RWPE2 (cell line): ENCODE measurements around the gene PRIM2.

Experiments used
- ATAC-seq: fragments of 200-7000 bp; cut with Tn5 transposase; 3 replicates; pipeline ENCODE4 v1.9.1; 2021; ENCODE audit warnings: low read depth
- DNase-seq: peaks from one replicate; pipeline ENCODE4 v3.0.0-alpha.2; 2020; ENCODE audit warnings: low spot score
- H3K27ac ChIP-seq: fragments of 450-650 bp; 2 replicates; pipeline ENCODE4 v1.5.1; 2017; ENCODE audit warnings: mild to moderate bottlenecking; ENCODE audit not compliant: poor library complexity, severe bottlenecking
- H3K27me3 ChIP-seq: fragments of 250-450 bp; sonication (Bioruptor Pico); 2 replicates; pipeline ENCODE4 v1.5.1; 2021; ENCODE audit warnings: mild to moderate bottlenecking, moderate library complexity; ENCODE audit not compliant: insufficient read depth, poor library complexity, severe bottlenecking
- H3K36me3 ChIP-seq: fragments of 250-450 bp; sonication (Bioruptor Pico); 2 replicates; pipeline ENCODE4 v1.5.1; 2020; ENCODE audit warnings: low read depth, mild to moderate bottlenecking, moderate library complexity
- H3K4me1 ChIP-seq: fragments of 250-450 bp; sonication (Bioruptor Pico); 2 replicates; pipeline ENCODE4 v1.5.1; 2021; ENCODE audit warnings: mild to moderate bottlenecking, moderate library complexity; ENCODE audit not compliant: insufficient read depth, poor library complexity, severe bottlenecking
- H3K4me3 ChIP-seq: fragments of 250-450 bp; sonication (Bioruptor Pico); 2 replicates; pipeline ENCODE4 v1.5.1; 2021; ENCODE audit warnings: mild to moderate bottlenecking, moderate library complexity; ENCODE audit not compliant: severe bottlenecking
- H3K9me3 ChIP-seq: fragments of 250-450 bp; sonication (Bioruptor Pico); 2 replicates; pipeline ENCODE4 v1.5.1; 2021; ENCODE audit warnings: mild to moderate bottlenecking, moderate library complexity; ENCODE audit not compliant: severe bottlenecking
- TF ChIP-seq, protein P1 (sequence below): fragments of 450-650 bp; IDR thresholded peaks from one replicate; pipeline ENCODE4 v1.5.1; 2017; ENCODE audit warnings: mild to moderate bottlenecking, moderate library complexity; ENCODE audit not compliant: poor library complexity, severe bottlenecking

PRIM2 gene

DNA sequence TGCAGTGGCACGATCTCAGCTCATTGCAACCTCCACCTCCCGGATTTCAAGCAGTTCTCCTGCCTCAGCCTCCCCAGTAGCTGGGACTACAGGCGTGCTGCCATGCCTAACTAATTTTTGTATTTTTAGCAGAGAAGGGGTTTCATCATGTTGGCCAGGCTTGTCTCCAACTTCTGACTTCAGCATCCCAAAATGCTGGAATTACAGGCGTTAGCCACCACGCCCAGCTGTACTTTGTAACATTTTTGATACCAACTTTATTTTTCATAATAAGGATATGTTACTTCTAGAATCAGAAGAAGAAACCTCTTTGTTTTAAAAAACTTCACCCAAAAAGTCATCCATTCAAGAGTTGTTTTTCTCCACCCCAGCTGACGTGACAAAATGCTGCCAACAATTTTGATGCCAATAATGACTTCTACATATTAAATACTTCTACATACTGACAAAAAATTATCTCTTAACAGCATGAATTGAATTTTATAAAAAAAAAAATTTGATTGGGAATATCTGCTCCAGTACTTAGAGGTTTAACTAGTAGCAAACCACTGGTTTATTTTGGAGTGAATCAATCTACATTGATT, 22.5 kb upstream of the PRIM2 start:
- no peaks in the 10 kb centered on the region for H3K9me3 ChIP-seq
- TF ChIP-seq, protein P1, sequence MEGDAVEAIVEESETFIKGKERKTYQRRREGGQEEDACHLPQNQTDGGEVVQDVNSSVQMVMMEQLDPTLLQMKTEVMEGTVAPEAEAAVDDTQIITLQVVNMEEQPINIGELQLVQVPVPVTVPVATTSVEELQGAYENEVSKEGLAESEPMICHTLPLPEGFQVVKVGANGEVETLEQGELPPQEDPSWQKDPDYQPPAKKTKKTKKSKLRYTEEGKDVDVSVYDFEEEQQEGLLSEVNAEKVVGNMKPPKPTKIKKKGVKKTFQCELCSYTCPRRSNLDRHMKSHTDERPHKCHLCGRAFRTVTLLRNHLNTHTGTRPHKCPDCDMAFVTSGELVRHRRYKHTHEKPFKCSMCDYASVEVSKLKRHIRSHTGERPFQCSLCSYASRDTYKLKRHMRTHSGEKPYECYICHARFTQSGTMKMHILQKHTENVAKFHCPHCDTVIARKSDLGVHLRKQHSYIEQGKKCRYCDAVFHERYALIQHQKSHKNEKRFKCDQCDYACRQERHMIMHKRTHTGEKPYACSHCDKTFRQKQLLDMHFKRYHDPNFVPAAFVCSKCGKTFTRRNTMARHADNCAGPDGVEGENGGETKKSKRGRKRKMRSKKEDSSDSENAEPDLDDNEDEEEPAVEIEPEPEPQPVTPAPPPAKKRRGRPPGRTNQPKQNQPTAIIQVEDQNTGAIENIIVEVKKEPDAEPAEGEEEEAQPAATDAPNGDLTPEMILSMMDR, result no peak
- DNase-seq (no peak), ATAC-seq (no peak)
- H3K36me3 ChIP-seq, result no peaks in the 10 kb centered on the region
- no peaks in the 10 kb centered on the region for H3K4me1 ChIP-seq
- H3K4me3 ChIP-seq, result no peak overlapping the region
- no peaks in the 10 kb centered on the region for H3K27me3 ChIP-seq
- H3K27ac ChIP-seq, result no peak overlapping the region

DNA sequence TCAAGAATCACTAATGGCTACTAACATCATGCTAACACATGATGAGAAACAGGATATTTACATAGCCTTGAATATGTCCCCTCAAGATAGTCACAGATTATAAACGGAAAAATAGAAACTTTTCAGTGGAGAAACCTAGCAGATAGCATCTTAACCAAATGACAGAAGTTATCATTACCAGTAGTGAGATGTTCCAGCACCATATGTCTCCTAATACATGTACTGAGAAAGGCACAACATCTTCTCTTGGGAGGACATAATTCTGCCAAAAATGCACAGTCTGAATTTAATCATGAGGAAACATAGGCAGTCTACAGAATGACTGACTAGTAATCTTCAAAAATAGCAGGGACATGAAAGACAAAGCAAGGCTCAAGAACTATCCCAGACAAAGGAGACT, 19.9 kb upstream of the PRIM2 start:
- Histone ChIP-seq H3K9me3 (no peaks in the 10 kb centered on the region), H3K4me3 (no peak overlapping the region), H3K36me3 (no peaks in the 10 kb centered on the region), H3K27me3 (no peaks in the 10 kb centered on the region), H3K4me1 (no peaks in the 10 kb centered on the region), H3K27ac (no peak overlapping the region)
- ATAC-seq, result no peak
- no peak for DNase-seq
- TF ChIP-seq, protein P1, result no peak

DNA sequence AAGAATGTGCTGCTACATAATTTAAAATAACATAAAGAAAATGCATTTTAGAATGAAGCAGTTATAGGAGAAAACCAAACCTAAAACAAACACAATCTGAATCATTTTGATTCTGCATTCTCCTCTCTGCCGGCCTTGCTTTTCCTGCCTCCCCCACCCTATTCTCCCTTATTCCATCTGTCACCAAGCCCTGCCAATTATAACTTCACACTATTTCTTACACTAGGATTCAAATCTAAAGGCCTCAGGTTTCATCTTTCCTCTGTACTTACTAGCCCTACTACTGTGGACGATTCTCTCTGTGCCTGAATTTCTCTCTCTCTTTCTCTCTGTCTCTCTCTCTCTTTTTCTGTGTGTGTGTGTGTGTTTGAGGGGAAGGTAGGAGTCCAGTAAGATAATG, 18.7 kb upstream of the PRIM2 start:
- ATAC-seq, result no peak
- TF ChIP-seq, protein P1, result no peak

DNA sequence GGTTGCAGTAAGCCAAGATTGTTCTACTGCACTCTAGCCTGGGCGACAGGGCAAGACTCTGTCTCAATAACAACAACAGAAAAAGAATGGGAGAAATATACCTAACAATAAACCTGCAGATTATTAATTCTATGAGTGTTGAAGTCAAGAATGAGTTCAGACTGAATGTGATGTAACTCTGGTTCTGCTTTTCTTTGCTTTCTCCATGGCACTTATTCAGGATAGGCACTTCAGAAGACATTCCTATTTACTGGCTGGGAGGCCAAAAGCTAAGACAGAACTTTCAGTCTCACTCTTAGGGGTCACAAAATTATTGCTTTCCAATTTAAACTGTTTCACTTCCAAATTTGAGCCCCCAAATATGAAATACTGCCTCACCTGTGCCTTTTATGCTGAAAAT, 15.7 kb upstream of the PRIM2 start:
- Histone ChIP-seq H3K27me3 (no peaks in the 10 kb centered on the region), H3K27ac (no peak overlapping the region), H3K9me3 (no peaks in the 10 kb centered on the region), H3K36me3 (no peaks in the 10 kb centered on the region), H3K4me3 (no peak overlapping the region), H3K4me1 (no peaks in the 10 kb centered on the region)
- DNase-seq, result no peak
- ATAC-seq, result no peak
- TF ChIP-seq, protein P1, result no peak

More for the DNA sequence above, 18.7 kb upstream of the PRIM2 start:
- Histone ChIP-seq H3K4me3 (no peak overlapping the region), H3K27me3 (no peaks in the 10 kb centered on the region), H3K27ac (no peak overlapping the region), H3K36me3 (no peaks in the 10 kb centered on the region), H3K4me1 (no peaks in the 10 kb centered on the region), H3K9me3 (no peaks in the 10 kb centered on the region)
- DNase-seq, result no peak

DNA sequence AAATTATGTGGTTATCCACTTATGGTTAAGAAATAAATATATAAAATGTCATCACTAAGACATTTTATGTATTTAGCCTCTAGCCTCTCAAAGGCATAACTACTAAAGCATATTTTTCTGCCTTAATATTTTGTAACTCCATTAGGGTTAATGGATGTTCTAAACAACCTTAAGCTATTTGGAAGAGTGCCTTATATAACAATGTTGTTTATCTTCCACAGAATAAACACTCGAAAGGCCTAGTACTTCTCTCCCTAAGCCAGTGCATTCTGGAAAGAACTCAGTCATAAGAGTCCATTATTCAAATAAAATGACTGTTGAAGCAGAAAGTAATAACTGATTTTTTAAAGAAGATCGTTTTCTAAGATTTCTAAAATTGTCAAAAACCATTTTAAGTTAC, 15.0 kb upstream of the PRIM2 start:
- Histone ChIP-seq H3K27me3 (no peaks in the 10 kb centered on the region), H3K36me3 (no peaks in the 10 kb centered on the region), H3K9me3 (no peaks in the 10 kb centered on the region), H3K4me1 (no peaks in the 10 kb centered on the region), H3K4me3 (no peak overlapping the region), H3K27ac (no peak overlapping the region)
- TF ChIP-seq, protein P1, result no peak
- DNase-seq, result no peak
- no peak for ATAC-seq
